Glutamatergic neuron (in vitro differentiated cells): ENCODE measurements around the gene PHF23. TPM values are rescaled to one million over a fixed set of nuclear protein-coding genes. Genes with fewer than 3 reads are reported as not detected.
A peak's percentile ranks its signal among the peaks of the same experiment; 100 is the strongest.

Experiments used
- DNase-seq: peaks from one replicate; pipeline ENCODE4 v3.0.0; 2022
- H3K27ac Mint-ChIP-seq: one replicate; pipeline ENCODE4 v1.8.0; 2020; ENCODE audit warnings: mild to moderate bottlenecking, mixed read lengths, inconsistent platforms; ENCODE audit not compliant: unreplicated experiment
- H3K27me3 Mint-ChIP-seq: one replicate; pipeline ENCODE4 v1.8.0; 2020; ENCODE audit warnings: mild to moderate bottlenecking, moderate library complexity, mixed read lengths, inconsistent platforms; ENCODE audit not compliant: unreplicated experiment
- H3K36me3 Mint-ChIP-seq: one replicate; pipeline ENCODE4 v1.8.0; 2020; ENCODE audit warnings: mild to moderate bottlenecking, mixed read lengths, inconsistent platforms; ENCODE audit not compliant: unreplicated experiment
- H3K4me1 Mint-ChIP-seq: one replicate; pipeline ENCODE4 v1.8.0; 2020; ENCODE audit warnings: mild to moderate bottlenecking, low read depth, mixed read lengths, inconsistent platforms; ENCODE audit not compliant: unreplicated experiment
- H3K4me3 Mint-ChIP-seq: one replicate; pipeline ENCODE4 v1.8.0; 2020; ENCODE audit warnings: mild to moderate bottlenecking, mixed read lengths, inconsistent platforms; ENCODE audit not compliant: unreplicated experiment
- H3K9me3 Mint-ChIP-seq: one replicate; pipeline ENCODE4 v1.8.0; 2020; ENCODE audit warnings: mild to moderate bottlenecking, moderate library complexity, mixed read lengths, inconsistent platforms; ENCODE audit not compliant: unreplicated experiment
- long read RNA-seq: library from polyadenylated mRNA; unstranded; transcript quantifications from one replicate; pipeline ENCODE4 v2.0.0, GENCODE V29; 2020; ENCODE audit not compliant: unreplicated experiment
- total RNA-seq: library from RNA; stranded (reverse); fragmentation: NEBNext Ultra II Directional; extraction: Animal tissue kit (Norgen Biotek cat#: 25700); gene quantifications from one replicate; pipeline ENCODE4 v1.2.1, GENCODE V29; 2021; ENCODE audit not compliant: unreplicated experiment
- TF ChIP-seq, protein P1 (sequence below): fragments of 200-600 bp; sonication (generic); IDR thresholded peaks from one replicate; pipeline ENCODE4 v1.5.0; 2021; ENCODE audit not compliant: partially characterized antibody, unreplicated experiment

Gene PHF23
- total RNA-seq = 72.3 TPM
- long read RNA-seq, transcript PHF23-201 (5 exons, 2,037 nt) = major isoform, 19 of 27 reads
- long read RNA-seq, partial matches to known transcripts = 4 of 27 reads
- long read RNA-seq, other reads (novel, unspliced or antisense) = 3 of 27 reads

DNA sequence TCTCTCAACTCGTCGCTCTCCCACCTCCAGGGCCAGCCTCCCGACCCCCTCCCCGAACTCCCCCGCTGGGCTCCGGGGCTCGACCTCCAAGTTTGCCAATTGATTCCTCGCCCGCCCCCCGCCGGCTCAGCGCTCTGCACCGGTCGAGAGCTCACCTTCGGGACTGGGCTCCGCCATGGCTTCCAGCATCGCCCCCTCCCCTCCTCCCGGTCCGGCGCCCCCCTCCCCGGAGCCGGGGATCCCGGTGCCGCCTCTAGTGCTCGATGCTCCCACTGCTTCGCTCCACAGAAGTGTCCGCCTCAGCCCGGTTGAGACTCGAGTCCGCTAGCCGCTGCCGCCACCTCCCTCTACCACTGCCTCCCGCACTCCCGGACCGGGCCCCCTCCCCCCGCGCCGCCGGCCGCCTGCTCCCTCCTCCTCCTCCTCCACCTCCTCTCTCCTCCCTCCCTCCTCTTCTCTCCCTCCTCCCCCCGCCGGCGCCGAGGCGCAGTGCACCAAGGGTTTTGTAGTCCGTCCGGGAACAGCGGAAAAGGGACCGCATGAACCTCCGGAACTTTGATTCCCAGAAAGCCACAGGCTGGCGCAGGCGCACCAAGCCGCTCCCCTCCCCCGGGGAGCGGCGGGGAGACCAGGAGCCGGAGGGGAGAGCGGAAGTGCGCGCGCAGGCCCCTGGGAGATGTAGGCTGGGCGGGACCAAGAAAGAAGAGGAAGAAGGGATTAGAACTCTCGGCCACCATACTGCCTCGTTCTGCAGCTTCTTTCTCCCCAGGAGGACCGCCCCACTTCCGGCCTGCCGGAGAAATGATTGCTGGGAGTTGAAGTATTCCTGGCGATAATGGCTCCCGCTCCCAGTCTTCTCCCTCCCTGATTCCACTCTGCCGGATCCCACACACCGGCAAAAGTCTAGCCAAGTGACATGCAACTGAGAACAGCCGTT, at the start of gene PHF23:
Gene PHF23 (minus strand): TSS at position 367 of the 937 bp plus-strand sequence. CDS start 178 bp downstream, at position 189.
- H3K4me3 Mint-ChIP-seq = peak within 1 kb of the TSS; percentile 99
- peaks cover 15% of the 10 kb centered on the region for H3K36me3 Mint-ChIP-seq
- DNase-seq = peak; percentile 98
- peak within 1 kb of the TSS; percentile 100 for H3K27ac Mint-ChIP-seq
- H3K27me3 Mint-ChIP-seq = peaks cover 42% of the 10 kb centered on the region
- TF ChIP-seq, protein P1, sequence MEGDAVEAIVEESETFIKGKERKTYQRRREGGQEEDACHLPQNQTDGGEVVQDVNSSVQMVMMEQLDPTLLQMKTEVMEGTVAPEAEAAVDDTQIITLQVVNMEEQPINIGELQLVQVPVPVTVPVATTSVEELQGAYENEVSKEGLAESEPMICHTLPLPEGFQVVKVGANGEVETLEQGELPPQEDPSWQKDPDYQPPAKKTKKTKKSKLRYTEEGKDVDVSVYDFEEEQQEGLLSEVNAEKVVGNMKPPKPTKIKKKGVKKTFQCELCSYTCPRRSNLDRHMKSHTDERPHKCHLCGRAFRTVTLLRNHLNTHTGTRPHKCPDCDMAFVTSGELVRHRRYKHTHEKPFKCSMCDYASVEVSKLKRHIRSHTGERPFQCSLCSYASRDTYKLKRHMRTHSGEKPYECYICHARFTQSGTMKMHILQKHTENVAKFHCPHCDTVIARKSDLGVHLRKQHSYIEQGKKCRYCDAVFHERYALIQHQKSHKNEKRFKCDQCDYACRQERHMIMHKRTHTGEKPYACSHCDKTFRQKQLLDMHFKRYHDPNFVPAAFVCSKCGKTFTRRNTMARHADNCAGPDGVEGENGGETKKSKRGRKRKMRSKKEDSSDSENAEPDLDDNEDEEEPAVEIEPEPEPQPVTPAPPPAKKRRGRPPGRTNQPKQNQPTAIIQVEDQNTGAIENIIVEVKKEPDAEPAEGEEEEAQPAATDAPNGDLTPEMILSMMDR = no peak
- peaks cover 40% of the 10 kb centered on the region for H3K9me3 Mint-ChIP-seq
- H3K4me1 Mint-ChIP-seq = peaks cover 29% of the 10 kb centered on the region

DNA sequence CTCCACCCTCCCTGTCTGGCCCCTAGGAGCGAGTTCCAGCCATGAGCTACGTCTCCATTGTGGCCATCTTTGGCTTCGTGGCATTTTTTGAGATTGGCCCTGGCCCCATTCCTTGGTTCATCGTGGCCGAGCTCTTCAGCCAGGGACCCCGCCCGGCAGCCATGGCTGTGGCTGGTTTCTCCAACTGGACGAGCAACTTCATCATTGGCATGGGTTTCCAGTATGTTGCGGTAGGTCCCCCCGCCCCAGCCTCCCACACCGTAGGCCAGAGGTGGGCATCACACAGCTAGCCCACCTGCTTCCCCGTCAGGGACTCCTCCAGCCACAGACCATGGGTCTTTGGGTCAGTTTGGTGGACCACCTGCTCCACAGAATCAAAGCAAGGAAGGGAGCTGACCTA, 46.4 kb upstream of the PHF23 start:
- Mint-ChIP-seq H3K4me1 (no peaks in the 10 kb centered on the region), H3K36me3 (no peaks in the 10 kb centered on the region), H3K27me3 (peaks cover 18% of the 10 kb centered on the region), H3K9me3 (no peaks in the 10 kb centered on the region), H3K4me3 (no peak overlapping the region), H3K27ac (no peak overlapping the region)
- TF ChIP-seq, protein P1 = no peak
- no peak for DNase-seq

DNA sequence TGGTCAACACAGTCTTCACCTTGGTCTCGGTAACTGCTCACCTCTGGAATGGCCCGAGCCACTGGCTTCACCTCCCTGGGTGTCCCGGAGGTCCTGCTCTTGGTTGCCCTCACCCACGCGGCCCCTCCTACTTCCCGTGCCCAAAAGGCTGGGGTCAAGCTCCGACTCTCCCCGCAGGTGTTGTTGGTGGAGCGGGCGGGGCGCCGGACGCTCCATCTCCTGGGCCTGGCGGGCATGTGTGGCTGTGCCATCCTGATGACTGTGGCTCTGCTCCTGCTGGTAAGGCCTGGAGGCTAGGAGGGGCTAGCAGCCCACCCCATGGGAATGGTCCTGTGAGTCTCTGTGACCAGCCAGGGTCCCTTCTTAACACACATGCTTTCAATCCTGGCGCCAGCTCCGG, 45.7 kb upstream of the PHF23 start:
- Mint-ChIP-seq H3K27ac (no peak overlapping the region), H3K27me3 (peaks cover 20% of the 10 kb centered on the region), H3K4me3 (no peak overlapping the region), H3K9me3 (peaks cover 2% of the 10 kb centered on the region), H3K4me1 (peaks cover 4% of the 10 kb centered on the region), H3K36me3 (no peaks in the 10 kb centered on the region)
- TF ChIP-seq, protein P1 = no peak
- no peak for DNase-seq

DNA sequence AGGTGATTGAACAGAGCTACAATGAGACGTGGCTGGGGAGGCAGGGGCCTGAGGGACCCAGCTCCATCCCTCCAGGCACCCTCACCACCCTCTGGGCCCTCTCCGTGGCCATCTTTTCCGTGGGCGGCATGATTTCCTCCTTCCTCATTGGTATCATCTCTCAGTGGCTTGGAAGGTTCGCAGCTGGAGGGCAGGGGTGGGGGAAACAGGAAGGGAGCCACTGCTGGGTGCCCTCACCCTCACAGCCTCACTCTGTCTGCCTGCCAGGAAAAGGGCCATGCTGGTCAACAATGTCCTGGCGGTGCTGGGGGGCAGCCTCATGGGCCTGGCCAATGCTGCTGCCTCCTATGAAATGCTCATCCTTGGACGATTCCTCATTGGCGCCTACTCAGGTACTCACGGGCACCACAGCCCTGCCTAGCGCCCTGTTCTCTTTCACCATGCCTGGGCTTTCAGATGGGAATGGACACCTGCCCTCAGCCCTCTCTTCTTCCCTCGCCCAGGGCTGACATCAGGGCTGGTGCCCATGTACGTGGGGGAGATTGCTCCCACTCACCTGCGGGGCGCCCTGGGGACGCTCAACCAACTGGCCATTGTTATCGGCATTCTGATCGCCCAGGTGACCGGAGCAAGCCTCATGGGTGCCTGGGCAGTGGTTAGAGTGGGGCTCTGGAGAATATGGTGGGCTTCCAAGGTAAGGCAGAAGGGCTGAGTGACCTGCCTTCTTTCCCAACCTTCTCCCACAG, 44.4 kb upstream of the PHF23 start:
- TF ChIP-seq, protein P1 = no peak
- Mint-ChIP-seq H3K27me3 (peaks cover 22% of the 10 kb centered on the region), H3K36me3 (no peaks in the 10 kb centered on the region), H3K4me1 (peaks cover 4% of the 10 kb centered on the region), H3K27ac (no peak overlapping the region), H3K4me3 (no peak overlapping the region), H3K9me3 (peaks cover 2% of the 10 kb centered on the region)
- no peak for DNase-seq
